RWPE2 (cell line): ENCODE results near the gene CLVS2.

ENCODE experiments used
- ATAC-seq: fragments of 200-7000 bp; cut with Tn5 transposase; 3 replicates; pipeline ENCODE4 v1.9.1; 2021; ENCODE audit warnings: low read depth
- DNase-seq: peaks from one replicate; pipeline ENCODE4 v3.0.0-alpha.2; 2020; ENCODE audit warnings: low spot score
- H3K27ac ChIP-seq: fragments of 450-650 bp; 2 replicates; pipeline ENCODE4 v1.5.1; 2017; ENCODE audit warnings: mild to moderate bottlenecking; ENCODE audit not compliant: poor library complexity, severe bottlenecking
- H3K27me3 ChIP-seq: fragments of 250-450 bp; sonication (Bioruptor Pico); 2 replicates; pipeline ENCODE4 v1.5.1; 2021; ENCODE audit warnings: mild to moderate bottlenecking, moderate library complexity; ENCODE audit not compliant: insufficient read depth, poor library complexity, severe bottlenecking
- H3K36me3 ChIP-seq: fragments of 250-450 bp; sonication (Bioruptor Pico); 2 replicates; pipeline ENCODE4 v1.5.1; 2020; ENCODE audit warnings: low read depth, mild to moderate bottlenecking, moderate library complexity
- H3K4me1 ChIP-seq: fragments of 250-450 bp; sonication (Bioruptor Pico); 2 replicates; pipeline ENCODE4 v1.5.1; 2021; ENCODE audit warnings: mild to moderate bottlenecking, moderate library complexity; ENCODE audit not compliant: insufficient read depth, poor library complexity, severe bottlenecking
- H3K4me3 ChIP-seq: fragments of 250-450 bp; sonication (Bioruptor Pico); 2 replicates; pipeline ENCODE4 v1.5.1; 2021; ENCODE audit warnings: mild to moderate bottlenecking, moderate library complexity; ENCODE audit not compliant: severe bottlenecking
- H3K9me3 ChIP-seq: fragments of 250-450 bp; sonication (Bioruptor Pico); 2 replicates; pipeline ENCODE4 v1.5.1; 2021; ENCODE audit warnings: mild to moderate bottlenecking, moderate library complexity; ENCODE audit not compliant: severe bottlenecking
- TF ChIP-seq, protein P1 (sequence below): fragments of 450-650 bp; IDR thresholded peaks from one replicate; pipeline ENCODE4 v1.5.1; 2017; ENCODE audit warnings: mild to moderate bottlenecking, moderate library complexity; ENCODE audit not compliant: poor library complexity, severe bottlenecking

The CLVS2 gene

DNA sequence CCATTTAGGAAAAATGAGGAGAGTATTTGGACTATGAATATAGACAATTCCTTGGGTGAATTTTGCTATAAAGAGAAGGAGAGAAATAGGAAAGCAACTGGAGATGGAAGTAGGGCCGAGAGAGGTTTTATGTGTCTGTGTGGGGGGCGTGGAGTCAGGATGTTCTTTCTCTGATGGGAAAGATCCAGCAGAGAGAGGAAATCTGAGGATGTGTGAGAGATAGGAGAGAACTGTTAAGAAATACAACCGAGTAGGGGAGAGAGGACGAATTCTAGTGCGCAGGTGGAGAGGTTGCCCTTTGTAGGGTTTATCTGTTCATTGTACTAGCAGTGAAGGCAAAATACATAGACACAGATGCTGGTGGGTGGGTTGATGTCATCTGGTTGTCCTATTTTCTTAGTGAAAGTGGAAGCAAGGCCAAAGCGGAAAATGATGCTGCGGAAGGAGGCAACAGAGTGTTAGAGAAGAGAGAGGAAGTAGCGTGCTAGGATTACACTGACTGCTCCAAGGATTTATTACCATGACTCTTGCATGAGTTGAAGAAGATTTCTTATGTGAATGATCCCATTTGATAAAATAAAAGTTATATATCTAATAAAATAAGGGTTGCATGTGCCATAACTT, 57.7 kb downstream of the CLVS2 start:
- Histone ChIP-seq H3K4me3 (no peak overlapping the region), H3K27me3 (no peaks in the 10 kb centered on the region), H3K9me3 (no peaks in the 10 kb centered on the region), H3K27ac (no peak overlapping the region), H3K4me1 (peaks cover 10% of the 10 kb centered on the region), H3K36me3 (no peaks in the 10 kb centered on the region)
- TF ChIP-seq, protein P1, sequence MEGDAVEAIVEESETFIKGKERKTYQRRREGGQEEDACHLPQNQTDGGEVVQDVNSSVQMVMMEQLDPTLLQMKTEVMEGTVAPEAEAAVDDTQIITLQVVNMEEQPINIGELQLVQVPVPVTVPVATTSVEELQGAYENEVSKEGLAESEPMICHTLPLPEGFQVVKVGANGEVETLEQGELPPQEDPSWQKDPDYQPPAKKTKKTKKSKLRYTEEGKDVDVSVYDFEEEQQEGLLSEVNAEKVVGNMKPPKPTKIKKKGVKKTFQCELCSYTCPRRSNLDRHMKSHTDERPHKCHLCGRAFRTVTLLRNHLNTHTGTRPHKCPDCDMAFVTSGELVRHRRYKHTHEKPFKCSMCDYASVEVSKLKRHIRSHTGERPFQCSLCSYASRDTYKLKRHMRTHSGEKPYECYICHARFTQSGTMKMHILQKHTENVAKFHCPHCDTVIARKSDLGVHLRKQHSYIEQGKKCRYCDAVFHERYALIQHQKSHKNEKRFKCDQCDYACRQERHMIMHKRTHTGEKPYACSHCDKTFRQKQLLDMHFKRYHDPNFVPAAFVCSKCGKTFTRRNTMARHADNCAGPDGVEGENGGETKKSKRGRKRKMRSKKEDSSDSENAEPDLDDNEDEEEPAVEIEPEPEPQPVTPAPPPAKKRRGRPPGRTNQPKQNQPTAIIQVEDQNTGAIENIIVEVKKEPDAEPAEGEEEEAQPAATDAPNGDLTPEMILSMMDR = no peak
- no peak for DNase-seq
- ATAC-seq = no peak

DNA sequence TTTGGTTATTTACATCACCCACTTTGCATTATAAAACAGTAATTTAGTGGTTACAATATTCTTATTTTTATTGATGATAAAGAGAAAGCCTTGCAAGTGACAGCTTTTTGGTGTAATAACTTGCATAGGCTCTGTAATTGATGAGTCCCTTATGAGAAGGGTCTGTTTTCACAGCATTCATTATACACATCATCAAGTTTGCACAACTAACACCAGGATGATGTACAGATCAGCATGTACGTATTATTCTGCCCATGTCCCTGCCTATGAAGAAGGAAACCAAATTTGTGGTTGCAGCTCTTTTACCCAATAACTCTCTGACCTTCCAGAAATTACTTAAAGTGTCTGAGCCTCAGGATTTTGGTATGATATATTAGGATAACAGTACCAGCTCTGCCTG, 59.2 kb downstream of the CLVS2 start:
- no peak for ATAC-seq
- DNase-seq = no peak
- H3K27me3 ChIP-seq = no peaks in the 10 kb centered on the region
- no peak overlapping the region for H3K4me3 ChIP-seq
- TF ChIP-seq, protein P1 = no peak
- no peaks in the 10 kb centered on the region for H3K9me3 ChIP-seq
- H3K4me1 ChIP-seq = peaks cover 10% of the 10 kb centered on the region
- H3K27ac ChIP-seq = no peak overlapping the region
- no peaks in the 10 kb centered on the region for H3K36me3 ChIP-seq

DNA sequence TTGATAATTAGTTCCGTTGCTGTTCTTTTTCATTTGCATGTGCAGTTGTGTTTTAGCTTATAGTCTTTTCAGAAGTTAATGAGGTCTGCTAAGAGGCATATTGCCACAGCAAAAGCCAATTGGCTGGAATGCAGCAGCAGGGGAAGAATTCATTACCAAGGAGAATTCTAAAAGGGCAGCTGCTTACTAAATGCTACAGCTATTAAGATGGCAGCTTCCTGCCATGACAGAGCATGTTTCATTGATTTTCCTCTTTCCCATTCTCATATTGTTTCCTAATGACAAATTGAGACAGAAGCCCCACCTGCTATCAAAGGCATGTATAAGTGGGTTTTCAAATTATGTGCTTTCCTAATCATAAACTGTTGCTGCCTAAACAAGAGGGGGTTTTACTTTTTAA, 66.6 kb downstream of the CLVS2 start:
- TF ChIP-seq, protein P1 = no peak
- DNase-seq (no peak), ATAC-seq (no peak)
- Histone ChIP-seq H3K9me3 (no peaks in the 10 kb centered on the region), H3K36me3 (no peaks in the 10 kb centered on the region), H3K27ac (no peak overlapping the region), H3K4me3 (no peak overlapping the region), H3K27me3 (no peaks in the 10 kb centered on the region), H3K4me1 (no peaks in the 10 kb centered on the region)

DNA sequence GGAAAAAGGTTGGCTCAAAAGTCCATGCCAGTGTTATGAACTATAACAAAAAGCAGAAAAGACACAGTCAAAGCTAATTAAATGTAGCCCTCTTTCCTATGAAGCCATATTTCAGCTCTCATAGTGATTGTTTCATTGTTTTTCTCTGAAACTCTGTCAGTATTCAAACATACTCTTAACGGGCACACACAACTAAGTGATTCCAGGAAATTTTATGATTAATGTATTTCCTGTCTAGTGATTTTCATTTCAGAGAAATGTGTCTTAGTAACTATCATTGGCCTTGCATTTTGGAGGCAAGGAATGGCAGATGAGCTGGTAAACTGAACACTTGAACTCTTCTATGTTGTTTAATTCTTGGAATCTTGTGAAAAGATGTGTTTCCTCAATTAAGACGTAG, 68.0 kb downstream of the CLVS2 start:
- ATAC-seq = no peak
- H3K27ac ChIP-seq = no peak overlapping the region
- no peaks in the 10 kb centered on the region for H3K4me1 ChIP-seq

DNA sequence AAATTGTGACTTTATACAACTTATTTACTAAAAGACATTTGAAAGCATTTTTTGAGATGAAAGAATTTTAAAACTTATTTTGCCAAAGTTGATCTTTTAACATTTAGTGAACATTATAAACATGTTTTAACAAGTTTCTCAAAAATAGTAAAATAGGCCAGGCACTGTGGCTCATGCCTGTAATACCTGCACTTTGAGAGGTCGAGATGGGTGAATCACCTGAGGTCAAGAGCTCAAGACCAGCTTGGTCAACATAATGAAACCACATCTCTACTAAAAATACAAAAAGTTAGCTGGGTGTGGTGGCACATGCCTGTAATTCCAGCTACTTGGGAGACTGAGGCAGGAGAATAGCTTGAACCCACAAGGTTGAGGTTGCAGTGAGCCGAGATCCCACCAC, 78.6 kb downstream of the CLVS2 start:
- no peaks in the 10 kb centered on the region for H3K36me3 ChIP-seq
- ATAC-seq (peak; percentile 70), DNase-seq (no peak)
- no peak overlapping the region for H3K4me3 ChIP-seq
- H3K27me3 ChIP-seq = no peaks in the 10 kb centered on the region
- peaks cover 11% of the 10 kb centered on the region for H3K4me1 ChIP-seq
- H3K9me3 ChIP-seq = no peaks in the 10 kb centered on the region
- TF ChIP-seq, protein P1 = no peak
- peak overlapping the region; percentile 25 for H3K27ac ChIP-seq

More for the DNA sequence above, 68.0 kb downstream of the CLVS2 start:
- H3K9me3 ChIP-seq = no peaks in the 10 kb centered on the region
- TF ChIP-seq, protein P1 = no peak
- H3K27me3 ChIP-seq = no peaks in the 10 kb centered on the region
- no peaks in the 10 kb centered on the region for H3K36me3 ChIP-seq
- DNase-seq = no peak
- no peak overlapping the region for H3K4me3 ChIP-seq
